Right ventricle myocardium superior (tissue), 1 donor: Measurements from ENCODE around the gene HYAL1. TPM values are rescaled to one million over a fixed set of nuclear protein-coding genes. Genes with fewer than 3 reads are reported as not detected.

Source experiments
- ATAC-seq: fragments of 200-7000 bp; cut with Tn5 transposase; one replicate; pipeline ENCODE4 v1.9.1; 2020; ENCODE audit warnings: mild to moderate bottlenecking; ENCODE audit not compliant: poor library complexity
- DNase-seq: peaks from one replicate; pipeline ENCODE4 v3.0.0-alpha.2; 2020
- intact Hi-C: fragments of 100-400 bp; cut with DNase I; formaldehyde crosslinking; loops from one replicate; pipeline ENCODE4 v1.11.2; 2022
- total RNA-seq: library from RNA; stranded (reverse); fragmentation: NEBNext Ultra II Directional; extraction: Animal tissue kit (Norgen Biotek cat#: 25700); gene quantifications from one replicate; pipeline ENCODE4 v1.2.1, GENCODE V29; 2021
- donor health status: DM: no; HTN: yes; CAD: no; lungs with severe emphysema.

Gene HYAL1
- total RNA-seq, 1 donor from 2014 or later = 66.5 TPM

DNA sequence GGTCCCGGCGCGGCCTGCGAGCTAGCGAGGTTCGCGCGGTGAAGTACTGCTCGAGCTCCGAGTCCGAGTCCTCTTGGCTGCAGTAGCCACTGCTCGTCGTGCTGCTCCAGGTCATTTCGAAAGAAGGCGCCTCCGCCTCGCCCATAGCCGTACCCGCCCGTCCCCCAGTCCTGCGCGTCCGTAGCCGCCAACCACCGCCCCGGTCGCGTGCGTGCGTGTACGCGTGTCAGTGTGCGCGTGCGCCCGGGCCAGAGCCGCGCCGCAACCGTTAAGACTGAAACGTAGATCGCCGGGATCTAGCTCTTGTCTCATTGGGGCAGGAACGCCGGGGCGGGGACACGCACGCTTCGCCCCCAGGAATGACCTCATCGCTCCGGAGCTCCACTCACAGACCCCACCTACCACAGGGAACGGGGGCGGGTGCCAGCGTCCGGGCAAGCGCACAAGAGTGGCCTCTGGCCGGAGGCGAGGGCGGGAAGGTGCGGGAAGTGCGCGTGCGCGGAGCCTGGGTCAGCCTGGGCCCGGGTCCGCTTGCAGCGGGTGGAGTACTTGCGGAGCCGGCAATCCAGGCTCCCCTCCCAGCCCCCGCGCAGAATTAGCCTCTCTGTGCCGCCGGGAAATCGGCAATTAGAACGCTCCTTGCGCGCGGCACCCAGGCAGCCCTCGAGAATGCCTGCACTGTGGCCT, 33.9 kb upstream of the HYAL1 start:
- ATAC-seq (peak; percentile 87), DNase-seq (peak; percentile 100)
- intact Hi-C loops = no loop called here

GRCh38 chr3:50336452-50337174, 33.2 kb upstream of the HYAL1 start:
- DNase-seq = no peak
- intact Hi-C loops = no loop called here
- no peak for ATAC-seq

- ATAC-seq (no peak), DNase-seq (no peak)
- intact Hi-C loops = no loop called here
These were observed 31.1 kb upstream of the HYAL1 start for GRCh38 chr3:50334339-50335075.

DNA sequence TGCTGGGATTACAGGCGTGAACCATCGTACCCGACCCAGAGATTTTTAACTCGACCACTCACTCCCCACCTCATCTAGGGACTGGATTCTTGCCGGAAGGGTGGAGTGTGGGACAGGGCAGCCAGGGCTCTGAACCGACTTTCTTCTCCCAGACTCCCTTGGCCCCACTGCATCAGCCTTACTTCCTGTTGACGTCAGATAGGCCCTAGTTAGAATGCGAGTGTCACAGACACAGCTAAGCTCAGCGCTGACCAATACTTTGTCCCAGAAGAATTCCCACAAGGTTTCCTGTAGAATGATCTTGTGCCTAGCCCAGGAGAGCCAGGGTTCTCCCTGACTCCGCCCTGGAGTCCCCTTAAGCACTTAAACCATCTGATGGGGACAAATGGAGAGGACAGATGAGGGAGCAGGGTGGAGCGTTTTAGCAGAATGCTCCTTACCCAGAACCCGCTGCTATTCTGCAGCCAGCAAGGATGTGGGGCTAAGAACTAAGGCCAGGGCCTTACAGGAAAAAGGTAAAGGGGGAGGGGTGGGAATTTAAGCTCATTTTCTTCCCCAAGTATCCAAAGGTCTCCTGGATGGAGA, 30.5 kb upstream of the HYAL1 start:
- DNase-seq = no peak
- intact Hi-C loops = no loop called here
- ATAC-seq = peak; percentile 5

DNA sequence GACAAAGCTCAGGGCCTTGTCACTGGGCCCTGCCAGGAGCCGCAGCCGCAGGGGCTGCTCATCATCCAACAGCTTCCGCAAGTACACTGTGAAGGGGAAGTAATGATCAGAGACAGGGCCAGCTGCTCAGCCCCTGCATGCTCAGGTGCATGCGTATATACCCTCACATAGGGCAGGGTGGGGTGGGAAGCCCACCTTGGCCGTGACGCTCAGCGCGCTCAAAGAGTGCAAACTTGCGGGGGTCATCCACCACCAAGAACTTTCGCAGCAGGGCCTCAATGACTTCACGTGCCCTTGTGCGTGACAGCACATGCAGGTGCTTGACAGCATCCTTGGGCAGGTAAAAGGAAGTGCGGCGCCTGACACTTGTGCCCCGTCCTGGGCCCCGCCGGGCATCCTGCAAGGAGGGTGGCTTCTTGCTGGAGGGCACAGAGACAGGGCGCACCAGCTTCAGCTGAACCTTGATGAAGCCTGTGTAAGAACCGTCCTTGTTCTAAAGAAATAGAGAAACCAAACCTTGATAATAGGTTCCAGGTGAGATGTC, 28.1 kb upstream of the HYAL1 start:
- ATAC-seq (no peak), DNase-seq (no peak)
- intact Hi-C loops = no loop called here

DNA sequence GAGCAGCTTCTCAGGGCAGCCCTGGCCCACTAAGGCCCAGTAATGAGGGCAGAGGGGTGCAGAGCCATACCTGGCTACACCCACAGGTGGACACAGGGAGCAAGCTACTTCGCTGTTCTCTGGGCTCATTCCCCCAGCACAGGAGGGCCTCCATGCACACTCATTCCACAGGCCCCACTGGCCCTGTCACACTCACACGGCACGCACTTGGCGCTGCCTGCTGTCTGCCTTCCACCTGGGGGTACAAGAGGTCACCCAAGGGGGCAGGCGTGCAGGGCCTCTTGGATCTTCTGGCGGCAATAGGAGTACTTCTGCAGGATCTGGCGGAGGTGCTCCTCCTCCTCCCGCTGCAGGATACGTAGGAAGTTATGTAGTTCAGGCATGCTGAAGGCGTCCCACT, 27.0 kb upstream of the HYAL1 start:
- intact Hi-C loops = no loop called here
- no peak for ATAC-seq
- DNase-seq = no peak

- ATAC-seq = peak; percentile 91
- intact Hi-C loops = no loop called here
- peak; percentile 99 for DNase-seq
These were observed 24.7 kb upstream of the HYAL1 start, which contains the start of gene TUSC2 for GRCh38 chr3:50327943-50328691. Gene TUSC2 (minus strand): TSS chr3:50328223. CDS start chr3:50328099, 124 bp downstream.

GRCh38 chr3:50327129-50327528, 23.8 kb upstream of the HYAL1 start:
- intact Hi-C loops = no loop called here
- DNase-seq (no peak), ATAC-seq (no peak)

DNA sequence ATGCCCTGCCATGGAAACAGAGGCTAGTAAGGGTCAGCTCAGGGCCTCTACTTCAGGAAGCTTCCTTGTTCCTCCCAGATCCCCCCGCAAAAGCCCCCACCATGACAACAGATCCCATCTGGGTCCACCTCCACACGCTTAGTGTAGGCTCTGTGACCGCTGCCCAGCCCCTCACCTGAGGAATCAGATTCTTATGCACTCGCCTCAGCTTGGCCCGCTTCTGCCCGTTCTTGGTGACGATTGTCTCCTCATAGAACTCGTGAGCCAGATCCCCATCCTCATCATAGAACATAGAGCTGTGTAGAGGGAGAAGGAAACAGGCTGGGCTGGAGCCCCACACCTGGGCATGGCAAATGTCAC, 22.8 kb upstream of the HYAL1 start:
- ATAC-seq (no peak), DNase-seq (no peak)
- intact Hi-C loops = no loop called here

- intact Hi-C loops = no loop called here
- no peak for DNase-seq
- no peak for ATAC-seq
These were observed 22.3 kb upstream of the HYAL1 start for GRCh38 chr3:50325497-50326181.

- intact Hi-C loops = no loop called here
- ATAC-seq (no peak), DNase-seq (no peak)
These were observed 21.7 kb upstream of the HYAL1 start for GRCh38 chr3:50325113-50325480.

GRCh38 chr3:50324351-50325112, 21.2 kb upstream of the HYAL1 start:
- ATAC-seq (peak; percentile 14), DNase-seq (peak; percentile 88)
- intact Hi-C loops = loop anchor here (5.0 kb wide), 1 partner anchor 52 kb away; no protein-coding TSS in a partner anchor

DNA sequence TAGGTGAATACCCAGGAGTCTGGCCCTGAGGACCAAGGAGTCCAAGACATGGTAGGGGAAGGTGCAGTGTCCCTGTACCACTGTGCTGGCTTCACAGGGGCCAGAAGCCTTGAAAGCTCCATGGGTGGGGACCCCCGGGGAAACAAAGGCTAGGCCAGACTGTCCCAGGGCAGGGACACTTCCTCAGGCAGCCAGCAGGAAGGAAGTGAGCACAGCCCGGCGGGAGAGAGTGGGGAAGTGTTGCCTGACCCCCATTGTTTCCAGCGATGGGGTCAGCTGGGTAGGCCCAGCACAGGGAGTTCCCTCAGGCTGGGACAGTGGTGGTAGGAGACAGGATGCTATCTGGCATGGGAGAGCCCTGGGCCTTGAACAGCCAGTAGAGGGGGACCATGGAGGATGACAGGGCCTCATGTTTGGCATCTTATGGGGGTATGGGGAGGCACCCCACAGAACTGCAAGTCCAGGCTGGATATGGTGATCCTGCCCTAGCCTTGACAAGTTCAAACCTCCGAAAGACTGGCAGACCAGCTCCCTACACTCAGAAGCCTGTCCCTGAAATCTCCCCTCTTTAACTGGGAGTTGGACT, 20.3 kb upstream of the HYAL1 start:
- intact Hi-C loops = loop anchor here (5.0 kb wide), 1 partner anchor 51 kb away; no protein-coding TSS in a partner anchor
- DNase-seq (peak; percentile 77), ATAC-seq (peak; percentile 1)

DNA sequence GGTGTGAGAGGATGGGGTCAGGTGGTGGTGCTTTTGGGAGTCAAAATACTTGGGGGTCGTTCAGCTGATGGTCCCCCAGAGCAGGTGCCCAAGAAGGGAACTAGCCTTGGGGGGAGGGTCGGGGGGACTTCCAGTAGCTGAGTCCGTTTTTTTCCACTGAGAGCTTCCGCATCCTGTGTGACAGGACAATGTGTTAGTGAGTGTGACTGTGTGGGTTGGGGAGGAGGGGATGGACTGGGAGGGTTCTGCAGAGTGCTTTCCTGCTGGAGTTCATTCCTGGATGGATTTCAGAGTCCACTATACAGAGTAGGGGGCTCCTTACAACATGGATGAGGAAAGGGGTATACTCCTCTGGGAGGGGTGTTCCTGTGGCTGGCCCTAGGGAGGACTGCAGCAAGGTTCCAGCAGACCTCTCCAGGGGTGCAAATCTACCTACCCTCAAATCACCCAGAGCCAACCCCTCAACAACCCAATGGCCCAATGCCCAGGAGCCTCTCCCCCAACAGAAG, 19.8 kb upstream of the HYAL1 start:
- intact Hi-C loops = loop anchor here (5.0 kb wide), 1 partner anchor 51 kb away; no protein-coding TSS in a partner anchor
- DNase-seq (no peak), ATAC-seq (no peak)

DNA sequence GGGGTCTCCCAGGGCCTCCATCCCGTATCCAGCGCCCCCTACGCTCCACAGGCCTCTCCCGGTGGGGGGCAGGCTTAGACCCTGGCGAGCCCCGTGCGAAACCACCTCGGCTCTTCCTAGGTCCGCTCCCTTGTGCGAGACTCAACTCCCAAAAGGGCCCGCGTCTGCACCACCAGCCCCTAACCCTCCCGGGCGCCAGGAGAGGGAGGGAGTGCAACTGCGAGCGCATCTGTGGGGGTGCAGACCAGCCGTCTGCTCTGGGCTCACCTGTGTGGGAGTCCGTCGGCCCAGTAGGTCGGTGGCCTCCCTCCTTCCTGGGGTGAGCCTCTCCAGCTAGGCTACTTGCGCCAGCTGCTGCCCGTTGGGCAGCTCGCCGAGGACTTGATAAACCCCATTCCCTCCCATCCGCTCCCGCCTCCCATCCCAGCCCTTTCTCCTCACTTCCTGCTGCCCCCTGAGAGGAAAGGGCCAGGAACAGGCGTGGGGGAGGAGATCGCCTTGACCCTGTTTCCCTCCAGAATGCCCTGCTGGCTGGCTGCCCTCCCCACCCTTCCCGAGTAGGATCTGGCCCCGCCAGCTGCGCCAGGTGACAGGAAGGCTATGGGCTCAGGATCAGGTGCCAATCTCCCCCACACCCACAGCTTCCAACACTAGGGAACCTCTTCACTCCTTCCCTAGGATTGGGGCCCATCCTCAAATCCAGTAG, 19.2 kb upstream of the HYAL1 start, which contains the start of gene HYAL2:
TSS of gene HYAL2 (minus strand) at position 360 of the 706 bp plus-strand sequence. CDS start 2,256 bp downstream, outside the sequence.
- intact Hi-C loops = loop anchor here (5.0 kb wide), 1 partner anchor 50 kb away; no protein-coding TSS in a partner anchor
- DNase-seq (peak; percentile 84), ATAC-seq (no peak)

DNA sequence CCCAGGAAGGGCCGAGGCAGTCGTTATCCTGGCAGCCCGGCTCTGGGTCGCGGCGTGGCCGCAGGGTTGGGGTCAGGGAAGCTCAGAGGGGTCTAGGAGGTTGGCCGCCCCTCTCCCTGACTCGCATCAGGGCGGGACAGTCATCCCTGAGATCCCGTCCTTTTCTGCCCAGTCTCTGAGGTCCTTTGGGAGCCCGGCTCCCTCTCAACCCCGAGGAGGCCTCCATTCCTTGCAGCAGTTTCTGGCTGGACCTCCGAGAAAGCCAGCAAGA, 18.7 kb upstream of the HYAL1 start:
- no peak for DNase-seq
- ATAC-seq = no peak
- intact Hi-C loops = loop anchor here (5.0 kb wide), 1 partner anchor 50 kb away; no protein-coding TSS in a partner anchor
